ENCODE results near the gene PRR5L.

PRR5L gene, protein sequence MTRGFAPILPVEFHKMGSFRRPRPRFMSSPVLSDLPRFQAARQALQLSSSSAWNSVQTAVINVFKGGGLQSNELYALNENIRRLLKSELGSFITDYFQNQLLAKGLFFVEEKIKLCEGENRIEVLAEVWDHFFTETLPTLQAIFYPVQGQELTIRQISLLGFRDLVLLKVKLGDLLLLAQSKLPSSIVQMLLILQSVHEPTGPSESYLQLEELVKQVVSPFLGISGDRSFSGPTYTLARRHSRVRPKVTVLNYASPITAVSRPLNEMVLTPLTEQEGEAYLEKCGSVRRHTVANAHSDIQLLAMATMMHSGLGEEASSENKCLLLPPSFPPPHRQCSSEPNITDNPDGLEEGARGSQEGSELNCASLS

DNA sequence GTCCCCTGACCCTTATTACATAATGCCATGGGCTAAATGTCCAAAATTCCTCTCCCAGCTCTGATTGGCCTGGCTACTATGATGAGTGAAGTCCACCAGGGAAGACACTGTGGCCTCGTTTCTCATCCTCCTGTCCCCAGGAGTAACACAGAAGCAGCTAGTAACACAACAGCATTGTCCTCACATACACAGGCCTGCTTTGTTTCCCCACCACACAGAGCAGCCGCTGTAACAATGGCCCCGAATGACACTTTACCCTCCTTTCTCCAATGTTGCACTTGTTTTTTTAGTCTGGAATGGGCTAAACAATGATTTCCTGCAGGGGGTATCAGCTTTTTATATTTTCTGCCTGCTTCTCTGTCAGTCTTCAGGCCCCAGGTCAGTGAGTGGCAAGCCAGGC is at the start of gene PRR5L:
TSS of gene PRR5L (plus strand) at position 363 of the 400 bp plus-strand sequence. CDS start 104,834 bp downstream, outside the sequence.
- peak; percentile 24 for DNase-seq

DNA sequence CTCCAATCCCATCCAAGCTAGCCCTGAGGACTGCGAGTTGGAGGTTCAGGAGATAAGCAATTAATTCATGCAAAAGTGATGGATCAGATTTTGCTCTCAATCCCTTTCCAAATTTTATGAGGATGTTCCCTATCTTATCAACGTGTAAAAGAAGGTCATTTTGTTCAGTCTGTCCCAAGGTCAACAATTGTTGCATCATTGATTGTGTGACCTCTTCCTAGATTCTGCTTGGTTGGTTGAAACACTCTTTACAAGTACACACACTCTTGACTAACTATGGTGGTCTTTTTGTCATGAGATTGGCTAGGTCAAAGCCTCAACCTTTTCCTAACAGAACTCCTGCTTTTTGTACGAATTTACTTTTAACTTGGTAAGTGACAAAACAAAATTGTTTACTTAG is 48.6 kb upstream of the PRR5L start:
- DNase-seq, result no peak

DNA sequence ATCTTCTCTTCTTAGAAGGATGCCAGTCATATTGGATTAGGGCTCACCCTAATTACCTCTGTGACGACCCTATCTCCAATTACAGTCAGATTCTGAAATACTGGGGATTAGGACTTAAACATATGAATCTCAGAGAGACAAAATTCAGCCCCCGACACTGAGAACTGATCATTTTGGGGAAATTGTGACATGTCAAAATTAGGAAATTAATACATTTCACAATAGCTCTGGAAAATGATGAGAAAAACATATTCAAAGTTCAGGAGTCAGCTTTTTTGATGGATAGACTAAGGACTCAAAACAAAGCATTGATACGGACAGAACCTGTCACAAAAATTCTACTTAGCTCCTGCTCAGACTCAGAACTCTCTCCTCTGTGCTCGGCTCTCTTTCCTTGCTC is 47.7 kb upstream of the PRR5L start:
- DNase-seq, result no peak

- no peak for DNase-seq
Measured at GRCh38 chr11:36249246-36249645, 46.8 kb upstream of the PRR5L start.

DNA sequence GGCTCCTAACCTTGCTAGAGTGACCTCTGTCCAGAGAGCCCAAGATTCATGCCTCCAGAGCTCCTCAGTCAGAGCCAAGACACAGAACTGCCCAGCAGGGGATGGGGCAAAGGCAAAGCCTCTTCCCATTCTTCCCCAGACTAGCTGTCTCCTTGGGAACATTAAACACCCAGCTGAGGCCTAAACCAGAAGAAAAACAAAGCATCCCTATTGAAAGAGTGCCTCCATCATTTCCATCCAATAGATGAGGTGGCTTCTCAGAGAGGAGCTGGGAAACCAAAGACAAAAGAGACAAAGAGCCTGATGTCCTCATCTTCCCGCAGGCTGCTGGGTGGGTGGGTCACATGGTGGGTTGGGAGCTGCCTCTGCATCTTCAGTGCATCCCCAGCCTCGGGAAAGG is 44.3 kb upstream of the PRR5L start:
- DNase-seq, result no peak

GRCh38 chr11:36253238-36253637 is 42.9 kb upstream of the PRR5L start:
- peak; percentile 82 for DNase-seq

DNA sequence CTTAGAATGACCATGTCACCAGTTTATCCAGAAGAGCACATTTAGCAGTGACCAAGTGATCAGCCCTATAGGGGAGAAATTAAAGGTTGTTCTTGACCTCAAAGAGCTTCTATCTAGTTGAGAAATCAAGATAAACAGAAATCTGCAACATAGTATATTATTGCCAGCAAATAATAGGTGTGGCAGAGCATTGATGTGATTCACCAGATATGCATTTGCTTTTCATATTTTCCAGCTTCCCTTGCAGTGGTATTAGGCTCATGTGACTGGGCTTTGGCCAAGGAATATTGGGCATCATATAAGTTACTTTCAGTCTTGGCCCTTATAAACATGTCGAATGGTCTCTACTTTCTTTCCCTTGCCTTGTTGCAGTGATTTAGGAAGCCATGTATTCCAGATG is 41.4 kb upstream of the PRR5L start:
- DNase-seq, result no peak

DNA sequence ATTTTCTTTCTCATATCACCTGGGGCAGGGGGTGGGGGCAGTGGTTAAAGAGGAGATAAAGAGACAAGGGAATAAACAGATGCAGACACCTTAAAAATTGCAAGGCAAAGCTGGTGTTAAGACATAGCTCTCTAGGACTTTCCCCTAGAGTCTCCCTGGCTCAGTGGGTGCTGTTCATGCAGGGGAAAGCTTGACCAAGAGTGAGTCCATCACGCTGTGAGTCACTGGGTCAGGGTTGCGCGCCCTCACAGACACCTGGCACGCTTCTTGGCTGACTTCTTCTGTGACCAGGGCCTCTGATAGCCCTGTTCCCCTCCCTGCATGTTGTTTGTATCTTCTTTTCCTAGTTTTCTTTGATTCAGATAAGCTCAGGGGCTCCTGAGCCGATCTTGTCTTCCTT is 38.7 kb upstream of the PRR5L start:
- DNase-seq, result no peak

DNA sequence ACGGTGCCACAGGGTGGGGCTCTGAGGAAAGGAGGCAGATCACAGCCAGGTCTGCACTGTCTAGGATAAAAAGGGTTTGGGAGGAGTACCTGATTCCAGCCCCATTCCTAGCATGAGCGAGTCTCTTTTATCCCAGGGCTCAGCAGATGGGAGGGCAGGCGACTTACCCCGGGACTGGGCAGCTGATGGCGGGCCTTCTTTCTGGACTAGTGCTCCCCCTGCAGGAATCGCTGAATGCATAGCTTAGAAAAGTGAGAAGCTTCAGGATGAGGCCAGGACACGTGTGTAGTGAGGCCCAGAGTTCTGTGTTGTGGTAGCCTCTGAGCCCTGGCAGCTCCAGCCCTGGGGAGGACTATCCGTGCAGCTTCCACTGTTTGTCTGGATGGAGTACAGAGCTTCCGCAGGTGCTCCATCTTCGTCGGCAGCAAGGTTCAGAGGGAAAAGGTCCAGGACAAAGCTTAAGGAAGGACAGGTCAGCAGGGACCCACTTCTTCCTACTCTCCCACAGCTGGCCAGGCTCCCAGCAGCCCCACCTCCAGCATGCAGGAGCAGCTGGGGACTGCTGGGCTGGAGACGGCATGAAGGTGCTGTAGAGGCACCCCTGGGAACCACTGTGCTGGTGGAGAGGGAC is 37.2 kb upstream of the PRR5L start:
- DNase-seq, result peak; percentile 81

GRCh38 chr11:36261094-36261493 is 35.0 kb upstream of the PRR5L start:
- no peak for DNase-seq

- DNase-seq, result no peak
Measured at GRCh38 chr11:36264011-36264972, 31.8 kb upstream of the PRR5L start.

GRCh38 chr11:36264973-36265344 is 31.1 kb upstream of the PRR5L start:
- no peak for DNase-seq

DNA sequence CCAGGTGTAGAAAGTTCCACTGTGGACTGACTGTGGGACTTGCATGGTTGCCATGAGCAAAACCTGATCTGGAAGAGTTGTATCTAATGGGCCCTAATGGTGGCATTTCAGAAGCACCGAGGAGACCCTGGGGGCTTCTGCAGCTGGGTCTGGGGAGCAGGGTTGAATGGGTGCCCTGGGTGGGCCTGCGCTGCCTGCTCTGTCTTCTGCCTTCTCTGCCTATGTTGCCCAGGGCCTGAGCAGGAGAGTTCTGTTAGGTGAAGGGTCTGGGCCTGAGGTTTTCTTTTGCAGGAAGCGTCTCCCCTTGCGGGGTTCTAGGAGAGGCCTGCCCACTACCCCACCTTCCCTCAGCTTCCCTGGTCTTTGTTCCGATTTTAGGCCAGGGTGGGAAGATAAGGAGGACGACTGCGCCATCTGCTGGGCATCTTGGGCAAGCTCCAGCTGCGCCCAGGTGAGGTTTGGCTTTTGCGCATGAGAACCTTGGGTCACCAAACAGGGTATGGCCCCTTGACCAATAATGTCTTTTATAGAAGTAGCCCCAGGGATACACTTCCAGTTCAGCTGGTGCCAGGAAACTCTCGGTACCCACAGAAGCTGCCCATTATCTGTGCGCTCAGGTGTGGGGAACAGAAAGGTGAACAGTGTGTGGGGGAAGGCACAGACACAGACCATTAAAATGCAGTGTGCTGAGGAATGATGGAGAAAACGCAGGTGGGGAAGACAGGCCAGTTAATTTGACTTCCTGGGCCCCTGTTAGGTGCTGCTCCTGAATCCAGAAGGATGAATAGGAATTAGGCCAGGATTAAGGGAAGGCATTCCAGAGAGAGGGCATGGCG is 30.1 kb upstream of the PRR5L start:
- DNase-seq, result peak; percentile 91

- DNase-seq, result peak; percentile 20
Measured at GRCh38 chr11:36266767-36267166, 29.3 kb upstream of the PRR5L start.

DNA sequence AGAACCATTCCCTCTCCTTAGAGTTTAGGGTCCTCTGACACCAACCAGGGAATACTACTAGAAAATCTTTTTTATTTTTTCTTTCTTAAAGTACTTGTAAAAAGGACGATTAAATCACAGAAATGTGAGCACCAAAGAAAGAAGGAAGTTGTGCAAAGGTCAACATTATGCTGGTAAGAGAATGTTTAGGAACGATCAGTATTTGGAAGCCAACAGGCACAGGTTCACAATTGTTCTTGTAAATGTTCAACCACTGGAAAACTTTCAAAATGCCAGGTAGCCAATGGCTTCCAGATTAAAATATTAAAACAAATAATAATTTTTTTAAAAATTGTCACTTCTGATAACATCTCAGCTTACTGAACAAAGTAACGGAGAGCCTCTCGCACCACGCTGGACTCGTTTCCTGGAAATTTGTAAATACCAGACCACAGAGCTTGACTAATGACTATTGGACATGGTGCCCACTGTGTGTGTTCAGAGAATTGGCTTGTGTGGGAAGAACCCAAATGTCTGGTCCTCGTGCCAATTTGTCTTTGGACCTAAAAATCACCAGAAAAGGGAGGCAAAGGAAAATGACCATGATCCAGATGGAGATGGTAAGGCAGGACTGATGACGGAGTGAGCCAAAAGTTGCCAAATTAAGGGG is 27.6 kb upstream of the PRR5L start:
- no peak for DNase-seq

- no peak for DNase-seq
Measured at GRCh38 chr11:36270701-36271100, 25.4 kb upstream of the PRR5L start.

- DNase-seq, result peak; percentile 24
Measured at GRCh38 chr11:36271794-36272407, 24.2 kb upstream of the PRR5L start.

GRCh38 chr11:36273110-36273509 is 23.0 kb upstream of the PRR5L start:
- DNase-seq, result peak; percentile 49

DNA sequence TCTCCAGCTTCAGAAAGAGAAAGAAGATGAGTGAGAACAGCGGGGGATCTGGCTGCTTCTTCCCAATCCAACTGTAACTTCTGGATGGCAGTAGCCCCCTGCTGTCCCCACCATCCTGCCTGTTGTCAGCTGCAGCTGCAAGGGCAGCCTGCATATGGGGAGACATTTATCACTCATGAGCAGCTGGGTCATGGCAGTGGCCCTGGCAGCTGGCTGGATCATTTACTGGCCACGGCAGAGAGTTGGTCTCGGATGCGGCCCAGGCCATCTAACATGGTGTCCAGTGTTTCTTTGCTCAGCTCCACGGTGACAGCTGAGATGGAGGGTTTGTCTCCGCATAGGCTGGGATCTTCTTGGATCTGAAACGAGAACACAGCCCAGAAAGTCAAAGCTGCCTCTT is 21.7 kb upstream of the PRR5L start:
- no peak for DNase-seq

- peak; percentile 48 for DNase-seq
Measured at GRCh38 chr11:36278531-36279282, 17.4 kb upstream of the PRR5L start.

- no peak for DNase-seq
Measured at GRCh38 chr11:36280531-36280930, 15.6 kb upstream of the PRR5L start.
